Panc1 (cell line): ENCODE results near the gene AKAP8L. TPM values are rescaled to one million over a fixed set of nuclear protein-coding genes. Genes with fewer than 3 reads are reported as not detected.

ENCODE experiments used
- ATAC-seq: fragments of 200-7000 bp; cut with Tn5 transposase; 2 replicates; pipeline ENCODE4 v1.9.1; 2020; ENCODE audit warnings: mild to moderate bottlenecking, moderate library complexity
- BruUV-seq: library from RNA; stranded (reverse); fragments of 400-500 nt; replicated peaks from 2 replicates; lab custom pipeline; 2021; lab: Mats Ljungman, UMichigan
- CTCF ChIA-PET: fragments of 300-600 bp; sonication (Branson Sonifier 250); formaldehyde crosslinking; loops from one replicate; lab custom pipeline; 2022; ENCODE audit warnings: antibody characterized with exemption; lab: Charles Lee
- POLR2A ChIA-PET: fragments of 300-600 bp; sonication (Branson Sonifier 250); formaldehyde crosslinking; loops from one replicate; lab custom pipeline; 2022; ENCODE audit warnings: antibody characterized with exemption; lab: Charles Lee
- DNase-seq: peaks from one replicate; pipeline ENCODE4 v3.0.0-alpha.2; 2010; ENCODE audit warnings: low read depth, low spot score
- H3K27ac ChIP-seq: 2 replicates; pipeline ENCODE4 v1.5.1; 2011; ENCODE audit warnings: mild to moderate bottlenecking, low read length, inconsistent platforms
- H3K27me3 ChIP-seq: fragments of 200-500 bp; sonication (Bioruptor generic); 2 replicates; pipeline ENCODE4 v1.6.0; 2014; ENCODE audit warnings: low read length, inconsistent platforms; ENCODE audit not compliant: control insufficient read depth, insufficient read depth
- H3K36me3 ChIP-seq: fragments of 200-500 bp; sonication (Bioruptor generic); 2 replicates; pipeline ENCODE4 v1.5.1; 2014; ENCODE audit warnings: inconsistent platforms, mild to moderate bottlenecking, low read length, moderate library complexity; ENCODE audit not compliant: control insufficient read depth, insufficient read depth
- H3K4me1 ChIP-seq: 2 replicates; pipeline ENCODE4 v1.5.1; 2011; ENCODE audit warnings: inconsistent platforms, mild to moderate bottlenecking, low read length, moderate library complexity; ENCODE audit not compliant: control insufficient read depth, insufficient read depth
- H3K4me3 ChIP-seq, 2 experiments: 2 replicates each; pipeline ENCODE4 v1.5.1; 2011 to 2012; ENCODE audit warnings: low read depth in 2 of 2, low read length in 2 of 2, mild to moderate bottlenecking in 2 of 2, inconsistent platforms in 1 of 2, moderate library complexity in 1 of 2
- H3K9me3 ChIP-seq: fragments of 200-500 bp; sonication (Bioruptor generic); 2 replicates; pipeline ENCODE4 v1.5.1; 2014; ENCODE audit warnings: low read depth, mild to moderate bottlenecking, inconsistent platforms, low read length, moderate library complexity; ENCODE audit not compliant: control insufficient read depth, insufficient read depth
- POLR2AphosphoS5 ChIP-seq: IDR thresholded peaks from 2 replicates; pipeline ENCODE4 v1.6.1; 2012; ENCODE audit warnings: mild to moderate bottlenecking, low read depth, low read length, moderate library complexity
- SIN3A ChIP-seq: IDR thresholded peaks from 2 replicates; pipeline ENCODE4 v1.6.1; 2012; ENCODE audit warnings: low read depth, mild to moderate bottlenecking, low read length, moderate library complexity, borderline replicate concordance; ENCODE audit not compliant: insufficient read depth
- TCF7L2 ChIP-seq: IDR thresholded peaks from 2 replicates; pipeline ENCODE4 v1.6.1; 2011; ENCODE audit warnings: mild to moderate bottlenecking, low read depth, low read length, inconsistent platforms
- in situ Hi-C: cut with HindIII; loops from 2 replicates; pipeline ENCODE4 v1.10.0; 2016; ENCODE audit warnings: low sequenced_read_pairs, low pct_unique_long_range_greater_than_20kb
- intact Hi-C: fragments of 100-400 bp; cut with micrococcal nuclease; formaldehyde crosslinking; loops from one replicate; pipeline ENCODE4 v1.10.0; 2022; ENCODE audit not compliant: unreplicated experiment
- total RNA-seq: library from RNA; stranded (reverse); gene quantifications from one replicate; pipeline ENCODE4 v1.2.1, GENCODE V29; 2021; ENCODE audit not compliant: unreplicated experiment
- TF ChIP-seq, protein P1 (sequence below), 2 experiments: IDR thresholded peaks; 2 replicates each; pipeline ENCODE4 v1.6.1; 2011 to 2012; ENCODE audit warnings: low read depth in 2 of 2, control low read depth in 1 of 2, low read length in 1 of 2, mild to moderate bottlenecking in 1 of 2, moderate library complexity in 1 of 2; ENCODE audit not compliant: insufficient read depth in 1 of 2
- TF ChIP-seq, protein P2 (sequence below): fragments of 450-650 bp; IDR thresholded peaks from 2 replicates; pipeline ENCODE4 v1.5.1; 2017; ENCODE audit warnings: mild to moderate bottlenecking

Gene AKAP8L
- total RNA-seq, 1 experiment from 2014 or later = 65.5 TPM

DNA sequence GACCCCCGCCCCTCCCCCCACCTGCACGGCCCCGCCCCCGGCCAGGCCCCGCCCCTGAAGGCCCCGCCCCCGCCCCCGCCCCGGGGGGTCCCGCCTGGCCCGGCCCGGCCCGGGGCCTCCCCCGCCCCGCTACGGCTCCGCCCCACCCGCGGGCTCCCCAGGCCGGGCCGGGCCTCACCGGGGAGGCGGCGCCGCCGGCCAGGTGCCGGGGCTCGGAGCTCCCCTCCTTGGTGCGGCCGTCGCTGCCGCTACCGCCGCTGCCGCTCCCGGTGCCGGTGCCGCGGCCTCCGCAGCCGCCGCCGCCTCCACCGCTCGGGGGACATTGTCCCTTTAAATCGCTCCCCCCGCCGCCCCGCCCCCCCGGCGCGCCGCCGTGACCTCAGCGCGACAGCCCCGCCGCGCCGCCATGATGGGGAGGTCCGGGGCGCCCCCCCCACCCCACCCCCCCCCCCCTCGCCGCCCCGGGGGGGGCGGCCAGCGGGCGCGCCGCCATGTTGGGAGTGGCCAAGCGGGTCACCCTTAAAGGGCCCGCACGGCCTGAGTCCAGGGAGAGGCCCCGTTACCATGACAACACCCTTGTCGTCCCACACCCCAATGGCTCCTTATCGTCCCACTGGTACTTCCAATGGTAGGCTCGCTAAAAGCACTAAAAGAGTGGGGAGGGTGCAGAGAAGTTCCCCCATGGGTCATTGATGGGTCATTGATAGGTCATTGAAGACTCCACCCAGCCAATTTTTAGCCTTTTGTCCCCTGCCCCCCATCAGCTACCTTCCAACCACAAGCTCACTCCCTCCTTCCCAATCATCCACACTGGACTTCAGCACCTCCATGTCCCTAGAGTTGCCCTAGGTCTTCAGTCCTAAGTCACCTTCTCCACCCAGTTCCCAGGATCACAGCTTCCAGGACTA lies 31.1 kb upstream of the AKAP8L start, which contains the start of gene WIZ:
WIZ (minus strand) TSS at position 337 of the 908 bp plus-strand sequence. CDS start 1,649 bp downstream, outside the sequence.
- Histone ChIP-seq H3K9me3 (no peaks in the 10 kb centered on the region), H3K4me3 (peak within 1 kb of the TSS; percentile 47 to 54), H3K36me3 (no peaks in the 10 kb centered on the region), H3K4me1 (no peaks in the 10 kb centered on the region; the same call in 1 of the 2 replicates), H3K27me3 (no peaks in the 10 kb centered on the region), H3K27ac (0 out of 2 replicates have a peak within 1 kb of the TSS, but pooled peaks have one; percentile 69)
- POLR2A ChIA-PET = interaction anchor here (0.6 kb wide), 1 partner anchor 1003 kb away, joined by 15 read pairs; no protein-coding TSS in a partner anchor
- BruUV-seq = no TSS peak
- intact Hi-C loops (no loop called here), in situ Hi-C loops (no loop called here)
- peak; percentile 80 for ATAC-seq
- no peak for DNase-seq
- CTCF ChIA-PET = no interaction called here
- TF ChIP-seq SIN3A (no peak), TCF7L2 (no peak), POLR2AphosphoS5 (no peak)
- TF ChIP-seq, protein P1, sequence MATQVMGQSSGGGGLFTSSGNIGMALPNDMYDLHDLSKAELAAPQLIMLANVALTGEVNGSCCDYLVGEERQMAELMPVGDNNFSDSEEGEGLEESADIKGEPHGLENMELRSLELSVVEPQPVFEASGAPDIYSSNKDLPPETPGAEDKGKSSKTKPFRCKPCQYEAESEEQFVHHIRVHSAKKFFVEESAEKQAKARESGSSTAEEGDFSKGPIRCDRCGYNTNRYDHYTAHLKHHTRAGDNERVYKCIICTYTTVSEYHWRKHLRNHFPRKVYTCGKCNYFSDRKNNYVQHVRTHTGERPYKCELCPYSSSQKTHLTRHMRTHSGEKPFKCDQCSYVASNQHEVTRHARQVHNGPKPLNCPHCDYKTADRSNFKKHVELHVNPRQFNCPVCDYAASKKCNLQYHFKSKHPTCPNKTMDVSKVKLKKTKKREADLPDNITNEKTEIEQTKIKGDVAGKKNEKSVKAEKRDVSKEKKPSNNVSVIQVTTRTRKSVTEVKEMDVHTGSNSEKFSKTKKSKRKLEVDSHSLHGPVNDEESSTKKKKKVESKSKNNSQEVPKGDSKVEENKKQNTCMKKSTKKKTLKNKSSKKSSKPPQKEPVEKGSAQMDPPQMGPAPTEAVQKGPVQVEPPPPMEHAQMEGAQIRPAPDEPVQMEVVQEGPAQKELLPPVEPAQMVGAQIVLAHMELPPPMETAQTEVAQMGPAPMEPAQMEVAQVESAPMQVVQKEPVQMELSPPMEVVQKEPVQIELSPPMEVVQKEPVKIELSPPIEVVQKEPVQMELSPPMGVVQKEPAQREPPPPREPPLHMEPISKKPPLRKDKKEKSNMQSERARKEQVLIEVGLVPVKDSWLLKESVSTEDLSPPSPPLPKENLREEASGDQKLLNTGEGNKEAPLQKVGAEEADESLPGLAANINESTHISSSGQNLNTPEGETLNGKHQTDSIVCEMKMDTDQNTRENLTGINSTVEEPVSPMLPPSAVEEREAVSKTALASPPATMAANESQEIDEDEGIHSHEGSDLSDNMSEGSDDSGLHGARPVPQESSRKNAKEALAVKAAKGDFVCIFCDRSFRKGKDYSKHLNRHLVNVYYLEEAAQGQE (IDR thresholded peaks at IDR 0.05; ENCODE audit: insufficient read depth in 1 of 2, low read depth in 2 of 2, low read length in 1 of 2) = no peak
- TF ChIP-seq, protein P2, sequence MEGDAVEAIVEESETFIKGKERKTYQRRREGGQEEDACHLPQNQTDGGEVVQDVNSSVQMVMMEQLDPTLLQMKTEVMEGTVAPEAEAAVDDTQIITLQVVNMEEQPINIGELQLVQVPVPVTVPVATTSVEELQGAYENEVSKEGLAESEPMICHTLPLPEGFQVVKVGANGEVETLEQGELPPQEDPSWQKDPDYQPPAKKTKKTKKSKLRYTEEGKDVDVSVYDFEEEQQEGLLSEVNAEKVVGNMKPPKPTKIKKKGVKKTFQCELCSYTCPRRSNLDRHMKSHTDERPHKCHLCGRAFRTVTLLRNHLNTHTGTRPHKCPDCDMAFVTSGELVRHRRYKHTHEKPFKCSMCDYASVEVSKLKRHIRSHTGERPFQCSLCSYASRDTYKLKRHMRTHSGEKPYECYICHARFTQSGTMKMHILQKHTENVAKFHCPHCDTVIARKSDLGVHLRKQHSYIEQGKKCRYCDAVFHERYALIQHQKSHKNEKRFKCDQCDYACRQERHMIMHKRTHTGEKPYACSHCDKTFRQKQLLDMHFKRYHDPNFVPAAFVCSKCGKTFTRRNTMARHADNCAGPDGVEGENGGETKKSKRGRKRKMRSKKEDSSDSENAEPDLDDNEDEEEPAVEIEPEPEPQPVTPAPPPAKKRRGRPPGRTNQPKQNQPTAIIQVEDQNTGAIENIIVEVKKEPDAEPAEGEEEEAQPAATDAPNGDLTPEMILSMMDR = no peak

DNA sequence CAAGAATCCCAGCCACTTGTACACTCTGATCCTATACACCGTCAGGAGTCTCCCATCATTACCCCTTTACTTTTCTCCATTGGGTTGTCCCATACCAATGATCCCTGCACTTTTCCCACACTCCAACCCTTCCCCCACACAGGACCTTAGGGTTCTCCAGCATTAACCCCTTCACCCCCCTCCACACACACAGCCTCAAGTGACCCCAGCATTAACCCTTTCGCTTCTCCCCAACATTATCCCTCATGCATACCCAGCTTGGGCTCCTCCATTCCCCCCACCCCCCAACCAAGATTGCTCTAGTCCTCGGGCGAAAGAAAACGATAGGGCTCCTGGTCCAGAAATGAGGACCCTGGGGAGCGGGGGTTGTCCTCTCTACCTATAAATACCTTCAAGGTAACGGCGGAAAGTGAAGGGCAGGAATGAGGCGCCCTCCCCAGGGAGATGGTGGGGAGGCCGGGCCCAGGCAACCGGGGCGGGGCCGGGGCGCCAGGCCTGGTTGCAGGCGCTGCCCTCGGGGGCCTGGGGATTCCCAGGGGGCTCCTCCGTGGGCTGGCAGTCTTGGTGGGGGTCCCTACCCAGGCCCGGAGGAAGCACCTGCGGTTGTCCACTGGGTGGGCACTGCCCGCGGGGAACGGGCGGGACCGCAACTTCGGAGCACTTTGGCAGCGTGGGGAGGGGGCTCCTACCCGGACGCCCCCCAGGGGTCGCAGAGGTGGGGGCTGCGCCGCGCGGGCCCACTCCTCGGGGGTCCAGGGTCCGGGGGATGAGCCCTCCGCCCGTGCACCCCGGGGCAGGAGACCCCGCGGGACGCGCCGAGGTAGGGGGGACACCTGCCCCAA lies 30.2 kb upstream of the AKAP8L start:
- H3K9me3 ChIP-seq = no peaks in the 10 kb centered on the region
- H3K36me3 ChIP-seq = no peaks in the 10 kb centered on the region
- intact Hi-C loops (no loop called here), in situ Hi-C loops (no loop called here)
- no TSS peak for BruUV-seq
- ChIA-PET POLR2A (no interaction called here), CTCF (no interaction called here)
- H3K4me1 ChIP-seq = no peaks in the 10 kb centered on the region; the same call in 1 of the 2 replicates
- ATAC-seq (peak; percentile 50; the same call in 1 of the 2 replicates), DNase-seq (no peak)
- peak overlapping the region; percentile 47 to 54 for H3K4me3 ChIP-seq
- TF ChIP-seq TCF7L2 (no peak), POLR2AphosphoS5 (no peak), SIN3A (no peak)
- TF ChIP-seq, protein P1 (IDR thresholded peaks at IDR 0.05; ENCODE audit: insufficient read depth in 1 of 2, low read depth in 2 of 2, low read length in 1 of 2) = no peak
- TF ChIP-seq, protein P2 = no peak
- no peak overlapping the region for H3K27ac ChIP-seq
- no peaks in the 10 kb centered on the region for H3K27me3 ChIP-seq
